Activated CD4-positive, alpha-beta T cell treated with anti-CD3 and anti-CD28 coated beads, Interleukin-2, amount 50 U/mL, for 48 hours (primary cell): ENCODE measurements around the gene NMRAL1.

Experiments
- DNase-seq, 2 experiments: peaks; one replicate each; pipeline ENCODE4 v3.0.0-alpha.2; 2020

Gene NMRAL1

DNA sequence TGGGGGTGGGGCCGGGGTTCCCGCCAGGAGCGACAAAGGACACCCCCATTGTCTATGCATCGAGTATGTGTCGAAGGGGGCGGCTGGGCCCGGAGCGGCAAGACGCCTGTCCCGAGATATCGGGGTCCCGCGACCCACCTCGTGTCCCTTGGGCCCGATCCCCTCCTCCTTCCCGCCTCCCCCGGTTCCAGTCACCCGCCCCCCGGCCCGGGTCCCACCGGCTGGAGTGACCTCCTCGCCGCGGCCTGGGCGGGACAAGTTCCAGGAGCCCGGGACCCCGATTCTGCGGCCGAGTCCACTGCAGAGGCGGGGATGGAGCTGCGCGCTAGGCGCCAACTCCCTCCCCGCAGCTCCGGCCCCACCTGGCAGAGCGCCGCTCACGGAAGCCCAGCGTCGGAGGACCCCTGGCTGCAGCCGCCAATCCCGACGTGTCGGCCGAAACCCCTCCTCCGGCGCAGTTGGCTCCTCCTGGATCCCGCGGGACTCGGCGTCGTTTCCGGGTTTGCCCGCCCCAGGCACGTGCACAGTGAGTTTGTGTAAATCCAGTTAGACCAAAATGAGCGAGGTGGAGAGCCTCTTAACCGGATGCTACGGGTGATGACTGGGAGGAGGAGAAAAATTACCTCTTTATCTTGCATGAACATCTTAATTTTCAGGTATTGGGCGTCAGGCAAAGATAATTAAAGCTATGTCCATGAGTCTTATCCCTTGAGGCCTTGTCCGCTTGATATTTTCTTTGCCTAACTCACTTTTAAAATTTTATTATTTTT is at the start of gene NMRAL1:
Gene NMRAL1, minus strand, starts transcription at position 434 of the 770 bp plus-strand sequence. CDS start 493 bp downstream, outside the sequence.
- DNase-seq: peak; percentile 88 to 94

DNA sequence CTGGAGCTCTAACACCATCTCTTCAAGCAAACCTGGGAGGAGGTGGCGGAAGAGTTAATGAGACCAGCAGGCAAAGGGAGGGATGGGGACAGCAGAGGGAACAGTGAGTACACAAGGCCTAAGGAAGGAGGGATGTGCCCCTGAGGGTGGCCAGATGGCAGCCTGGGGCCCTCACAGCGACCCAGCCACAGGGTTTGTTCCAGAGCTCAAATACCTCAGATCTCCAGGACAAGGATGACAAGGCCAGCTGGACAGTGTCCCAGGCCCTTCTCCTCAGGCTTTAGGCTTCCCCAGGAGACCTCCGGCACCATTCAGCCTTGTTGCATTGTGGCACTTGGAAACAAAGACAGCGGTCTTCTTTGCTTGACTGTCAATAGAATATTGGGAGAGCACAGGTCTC is 49.3 kb upstream of the NMRAL1 start:
- DNase-seq: no peak

GRCh38 chr16:4522051-4522581 is 47.7 kb upstream of the NMRAL1 start:
- no peak for DNase-seq

DNA sequence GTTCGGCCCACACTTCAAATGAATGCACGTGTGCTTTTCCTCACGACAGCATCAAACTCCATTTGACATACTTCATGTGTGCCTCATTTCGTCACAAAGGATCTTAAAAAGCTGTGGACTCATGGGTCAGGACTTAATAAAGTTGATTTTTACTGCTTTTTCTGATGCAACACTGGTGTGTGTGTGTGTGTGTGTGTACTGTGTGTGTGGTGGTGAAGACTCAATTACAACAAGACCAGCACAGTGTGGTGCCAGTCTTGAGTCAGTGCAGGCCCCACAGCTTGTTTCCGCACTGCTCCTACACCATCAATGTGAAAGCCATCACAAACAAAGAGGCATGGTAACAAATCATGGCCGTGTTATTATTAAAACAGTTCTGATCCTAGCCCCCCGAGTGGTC is 46.5 kb upstream of the NMRAL1 start:
- no peak for DNase-seq

DNA sequence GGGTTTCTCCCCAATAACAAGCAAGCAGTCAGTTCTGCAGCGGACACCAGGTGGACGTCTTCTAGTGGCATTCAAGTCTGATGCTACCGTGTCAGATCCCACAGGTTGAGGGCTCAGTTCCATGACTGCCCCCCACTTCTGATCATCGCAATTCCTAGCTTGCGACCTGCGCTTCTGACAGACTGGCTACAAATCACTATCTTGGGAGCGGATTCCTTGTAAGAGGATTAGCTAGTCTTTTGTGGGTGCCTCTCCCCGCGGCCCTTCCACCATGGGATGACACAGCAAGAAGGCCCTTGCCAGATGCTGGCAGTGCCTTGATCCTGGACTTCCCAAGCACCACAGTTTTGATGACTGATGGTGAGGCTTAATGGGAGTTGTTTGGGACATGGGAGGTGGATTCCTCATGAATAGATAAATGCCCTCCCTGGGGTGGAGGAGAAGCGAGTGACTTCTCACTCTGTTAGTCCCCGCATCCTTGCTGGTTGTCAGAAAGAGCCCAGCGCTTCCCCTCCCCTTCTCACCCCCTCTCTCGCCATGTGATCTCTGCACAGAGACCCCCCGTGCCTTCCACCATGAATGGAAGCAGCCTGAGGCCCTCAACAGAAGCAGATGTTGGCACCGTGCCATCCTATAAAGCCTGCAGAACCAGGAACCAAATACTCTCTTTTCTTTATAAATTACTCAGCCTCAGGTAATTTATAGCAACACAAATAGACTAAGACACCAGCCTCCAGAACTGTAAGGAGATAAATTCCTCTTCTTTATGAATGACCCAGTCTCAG is 45.0 kb upstream of the NMRAL1 start:
- DNase-seq: no peak

GRCh38 chr16:4517812-4518680 is 43.6 kb upstream of the NMRAL1 start:
- DNase-seq: peak in 1 of 2 experiments; percentile 34

DNA sequence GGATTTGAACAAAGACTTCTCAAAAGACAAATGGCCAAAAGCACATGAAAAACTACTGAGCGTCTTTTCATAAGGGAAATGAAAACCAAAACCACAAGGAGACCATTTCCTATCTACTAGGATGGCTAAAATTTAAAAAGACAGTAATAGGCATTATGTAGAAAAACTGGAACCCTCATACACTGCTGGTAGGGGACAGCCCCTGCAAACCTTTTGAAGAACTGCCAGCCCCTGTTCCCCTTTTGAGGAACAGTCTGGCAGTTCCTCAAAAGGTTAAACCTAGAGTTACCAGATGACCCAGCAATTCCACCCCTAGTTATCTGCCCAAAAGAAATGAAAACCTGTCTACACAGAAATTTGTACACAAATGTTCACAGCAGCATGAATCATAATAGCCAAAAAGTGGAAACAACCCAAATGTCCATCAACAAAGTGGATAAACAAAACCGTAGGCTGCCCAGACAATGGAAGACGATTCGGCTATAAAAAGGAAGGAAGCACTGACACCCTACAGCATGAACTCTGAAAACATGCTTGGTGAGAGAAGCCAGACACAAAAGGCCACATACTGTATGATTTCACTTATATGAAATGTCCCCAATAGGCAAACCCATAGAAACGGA is 41.3 kb upstream of the NMRAL1 start:
- no peak for DNase-seq

DNA sequence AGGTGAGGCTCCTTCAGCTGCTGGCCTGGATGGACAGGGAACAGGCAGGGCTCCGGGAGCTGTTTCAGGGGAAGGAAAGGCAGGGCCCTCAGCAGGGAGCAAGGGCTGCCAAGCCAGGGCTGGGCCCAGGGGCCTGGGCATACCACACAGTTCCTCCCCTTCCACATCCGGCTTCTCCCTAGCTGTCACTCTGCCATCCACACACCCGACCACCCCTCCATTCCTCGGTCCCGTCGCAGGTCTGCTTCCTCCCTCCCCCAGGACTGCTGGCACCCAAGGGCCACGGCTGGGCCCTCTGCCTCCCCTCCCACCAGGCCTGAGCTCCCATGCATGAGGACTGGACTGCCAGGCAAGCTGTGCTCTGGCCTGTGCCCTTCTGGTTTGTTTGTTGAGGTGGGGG is 40.2 kb upstream of the NMRAL1 start:
- DNase-seq: no peak

DNA sequence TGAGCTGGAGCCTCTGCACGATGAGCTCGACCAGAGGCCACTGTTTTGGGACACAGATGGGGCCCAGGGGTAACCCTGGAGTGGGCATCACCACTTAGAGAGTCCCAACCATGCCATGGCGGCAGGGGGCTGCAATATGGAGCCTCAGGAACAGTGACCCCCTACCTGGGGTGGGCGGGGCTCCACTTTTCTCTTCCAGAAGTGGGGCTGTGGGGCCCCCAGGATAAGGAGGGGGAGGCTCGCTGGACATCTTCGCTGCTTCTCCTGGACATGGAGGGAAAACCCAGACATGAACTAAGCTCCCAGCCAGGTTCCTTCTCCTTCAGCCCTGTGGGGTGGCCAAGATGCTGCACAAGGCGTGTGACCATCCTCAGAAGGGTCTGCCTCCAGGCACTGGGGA is 39.5 kb upstream of the NMRAL1 start:
- no peak for DNase-seq

- DNase-seq: no peak
Measured at GRCh38 chr16:4513086-4513860, 38.8 kb upstream of the NMRAL1 start.

- no peak for DNase-seq
Measured at GRCh38 chr16:4512473-4512872, 38.0 kb upstream of the NMRAL1 start.

- peak in 1 of 2 experiments; percentile 28 for DNase-seq
Measured at GRCh38 chr16:4511441-4512082, 37.1 kb upstream of the NMRAL1 start.

DNA sequence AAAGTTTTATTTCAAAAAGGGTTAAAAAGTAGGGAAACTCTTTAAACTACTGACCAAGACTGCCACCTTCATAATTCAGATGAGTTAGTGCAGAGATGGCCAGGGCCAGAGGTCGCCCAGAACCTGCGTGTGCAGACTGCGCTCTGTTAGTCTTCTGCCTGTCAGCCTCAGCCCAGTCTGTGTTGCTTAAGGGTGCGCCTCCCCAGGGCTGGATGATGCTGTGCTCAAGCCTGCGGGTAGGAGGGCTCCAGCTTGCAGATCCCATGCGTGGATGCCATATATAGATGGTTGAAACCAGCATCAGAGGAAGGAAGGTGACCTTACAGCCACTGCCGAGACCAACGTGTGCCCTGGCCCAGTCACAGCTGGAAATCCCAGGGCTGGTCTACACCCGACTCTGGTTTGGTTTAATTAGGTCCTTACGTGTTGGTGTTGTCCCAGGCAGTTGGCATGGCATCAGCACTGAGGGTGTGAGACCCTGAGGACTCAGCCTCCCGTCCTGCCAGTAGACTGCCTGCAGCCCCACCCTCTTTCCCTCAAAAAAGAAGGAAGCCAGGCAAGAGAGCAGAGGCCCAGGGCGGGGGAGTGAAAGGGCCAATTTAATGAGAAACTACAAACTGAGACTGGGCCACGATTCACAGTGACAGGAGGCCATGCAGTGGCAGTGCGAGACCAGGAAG is 36.5 kb upstream of the NMRAL1 start:
- DNase-seq: no peak

- DNase-seq: no peak
Measured at GRCh38 chr16:4510131-4510530, 35.7 kb upstream of the NMRAL1 start.

- no peak for DNase-seq
Measured at GRCh38 chr16:4509420-4509819, 35.0 kb upstream of the NMRAL1 start.

DNA sequence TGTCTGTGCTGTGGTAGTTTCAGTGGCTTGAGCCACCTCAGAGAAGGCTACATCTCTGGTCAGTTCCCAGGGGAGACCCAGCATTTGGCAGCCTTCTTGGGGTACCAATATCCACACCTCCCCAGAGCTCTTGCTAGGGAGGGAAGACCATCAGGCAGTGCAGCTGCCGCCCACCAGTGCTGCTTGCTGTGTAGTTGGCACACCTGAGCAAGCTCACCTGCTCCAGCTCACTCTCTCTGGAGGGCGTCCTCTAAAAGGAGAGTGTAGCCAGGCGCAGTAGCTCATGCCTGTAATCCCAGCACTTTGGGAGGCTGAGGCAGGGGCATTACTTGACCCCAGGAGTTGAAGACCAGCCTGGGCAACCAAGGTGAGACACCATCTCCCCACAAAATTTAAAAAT is 34.4 kb upstream of the NMRAL1 start:
- no peak for DNase-seq

GRCh38 chr16:4507588-4508345 is 33.3 kb upstream of the NMRAL1 start:
- DNase-seq: no peak

DNA sequence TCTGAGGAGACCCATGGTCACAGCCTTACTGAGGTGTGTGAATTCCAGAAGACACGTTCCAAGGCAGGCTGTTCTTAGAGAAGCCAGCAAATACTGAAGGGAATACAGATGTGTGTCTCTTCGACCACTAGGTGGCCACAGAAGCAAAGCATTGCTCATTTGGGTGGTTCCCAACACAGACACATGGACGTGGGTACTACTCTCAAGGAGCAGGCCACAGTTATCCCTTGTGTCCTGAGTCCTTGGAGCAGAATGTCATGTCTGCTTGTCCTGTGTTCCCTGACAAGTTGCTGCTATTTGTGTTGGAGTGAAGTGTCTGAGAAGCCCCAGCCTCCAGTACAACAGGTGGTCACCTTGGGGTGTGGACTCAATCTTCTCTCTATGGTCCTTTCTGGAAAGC is 32.0 kb upstream of the NMRAL1 start:
- DNase-seq: peak; percentile 49 to 65

- DNase-seq: peak; percentile 60 to 73
Measured at GRCh38 chr16:4505356-4506147, 31.1 kb upstream of the NMRAL1 start.
